Measurements from ENCODE around the gene ZNF799. TPM values are rescaled to one million over a fixed set of nuclear protein-coding genes. Genes with fewer than 3 reads are reported as not detected.
"Not testable (repeated sequence)": the region's sequence is repeated elsewhere in the genome, so short reads cannot be mapped to it uniquely, and the experiment has no call there.

ZNF799 gene
- total RNA-seq, 1 donor from 2014 or later: 4.6 TPM

GRCh38 chr19:12380444-12380737 lies 20.7 kb downstream of the ZNF799 start:
- no peak for DNase-seq (ENCODE audit: low read depth, low spot score)
- H3K4me3 Mint-ChIP-seq: no peak overlapping the region
- H3K9me3 Mint-ChIP-seq: peaks cover 31% of the 10 kb centered on the region
- H3K27ac Mint-ChIP-seq (ENCODE audit: unreplicated experiment): no peak overlapping the region
- peaks cover 46% of the 10 kb centered on the region for H3K36me3 Mint-ChIP-seq (ENCODE audit: low read depth)
- H3K27me3 Mint-ChIP-seq (ENCODE audit: low read depth): no peaks in the 10 kb centered on the region
- no peaks in the 10 kb centered on the region for H3K4me1 Mint-ChIP-seq
- TF ChIP-seq, protein P1, sequence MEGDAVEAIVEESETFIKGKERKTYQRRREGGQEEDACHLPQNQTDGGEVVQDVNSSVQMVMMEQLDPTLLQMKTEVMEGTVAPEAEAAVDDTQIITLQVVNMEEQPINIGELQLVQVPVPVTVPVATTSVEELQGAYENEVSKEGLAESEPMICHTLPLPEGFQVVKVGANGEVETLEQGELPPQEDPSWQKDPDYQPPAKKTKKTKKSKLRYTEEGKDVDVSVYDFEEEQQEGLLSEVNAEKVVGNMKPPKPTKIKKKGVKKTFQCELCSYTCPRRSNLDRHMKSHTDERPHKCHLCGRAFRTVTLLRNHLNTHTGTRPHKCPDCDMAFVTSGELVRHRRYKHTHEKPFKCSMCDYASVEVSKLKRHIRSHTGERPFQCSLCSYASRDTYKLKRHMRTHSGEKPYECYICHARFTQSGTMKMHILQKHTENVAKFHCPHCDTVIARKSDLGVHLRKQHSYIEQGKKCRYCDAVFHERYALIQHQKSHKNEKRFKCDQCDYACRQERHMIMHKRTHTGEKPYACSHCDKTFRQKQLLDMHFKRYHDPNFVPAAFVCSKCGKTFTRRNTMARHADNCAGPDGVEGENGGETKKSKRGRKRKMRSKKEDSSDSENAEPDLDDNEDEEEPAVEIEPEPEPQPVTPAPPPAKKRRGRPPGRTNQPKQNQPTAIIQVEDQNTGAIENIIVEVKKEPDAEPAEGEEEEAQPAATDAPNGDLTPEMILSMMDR (conservative IDR thresholded peaks at IDR 0.05): no peak

- Mint-ChIP-seq H3K27ac (ENCODE audit: unreplicated experiment) (no peak overlapping the region), H3K27me3 (ENCODE audit: low read depth) (no peaks in the 10 kb centered on the region), H3K36me3 (ENCODE audit: low read depth) (peaks cover 45% of the 10 kb centered on the region), H3K4me1 (no peaks in the 10 kb centered on the region), H3K9me3 (peaks cover 33% of the 10 kb centered on the region), H3K4me3 (no peak overlapping the region)
- DNase-seq (ENCODE audit: low read depth, low spot score): no peak
- TF ChIP-seq, protein P1 (conservative IDR thresholded peaks at IDR 0.05): no peak
Observed at GRCh38 chr19:12379732-12380443, 21.2 kb downstream of the ZNF799 start.

DNA sequence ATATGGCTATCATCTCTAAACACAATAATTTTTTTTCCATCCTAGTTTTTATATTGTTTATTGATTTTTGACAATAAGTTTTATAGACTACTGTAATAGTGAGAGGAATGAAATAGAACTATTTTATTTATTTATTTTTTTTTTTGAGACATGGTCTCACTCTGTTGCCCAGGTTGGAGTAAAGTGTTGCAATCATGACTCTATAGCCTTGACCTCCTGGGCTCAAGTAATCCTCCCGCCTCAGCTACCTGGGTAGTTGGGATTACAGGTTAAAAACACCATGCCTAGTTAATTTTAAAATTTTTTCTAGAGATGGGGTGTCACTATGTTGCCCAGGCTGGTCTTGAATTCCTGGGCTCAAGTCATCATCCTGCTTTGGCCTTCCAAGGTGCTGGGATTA lies 27.0 kb downstream of the ZNF799 start:
- H3K36me3 Mint-ChIP-seq (ENCODE audit: low read depth): peaks cover 18% of the 10 kb centered on the region
- H3K9me3 Mint-ChIP-seq: peaks cover 25% of the 10 kb centered on the region
- TF ChIP-seq, protein P1 (conservative IDR thresholded peaks at IDR 0.05): no peak
- no peaks in the 10 kb centered on the region for H3K4me1 Mint-ChIP-seq
- no peaks in the 10 kb centered on the region for H3K27me3 Mint-ChIP-seq (ENCODE audit: low read depth)
- no peak overlapping the region for H3K27ac Mint-ChIP-seq (ENCODE audit: unreplicated experiment)
- no peak overlapping the region for H3K4me3 Mint-ChIP-seq
- no peak for DNase-seq (ENCODE audit: low read depth, low spot score)

GRCh38 chr19:12365236-12366162 lies 35.6 kb downstream of the ZNF799 start, which contains the start of gene ZNF442:
ZNF442 (minus strand) TSS chr19:12365683; CDS start chr19:12363631, 2,052 bp downstream.
- no peaks in the 10 kb centered on the region for H3K27me3 Mint-ChIP-seq (ENCODE audit: low read depth)
- peaks cover 26% of the 10 kb centered on the region for H3K4me1 Mint-ChIP-seq
- peak within 1 kb of the TSS; percentile 99 for H3K4me3 Mint-ChIP-seq
- peaks cover 12% of the 10 kb centered on the region for H3K9me3 Mint-ChIP-seq
- TF ChIP-seq, protein P1 (conservative IDR thresholded peaks at IDR 0.05): peak; percentile 62
- DNase-seq (ENCODE audit: low read depth, low spot score): peak; percentile 93
- H3K36me3 Mint-ChIP-seq (ENCODE audit: low read depth): peaks cover 24% of the 10 kb centered on the region
- peak within 1 kb of the TSS; percentile 98 for H3K27ac Mint-ChIP-seq (ENCODE audit: unreplicated experiment)

DNA sequence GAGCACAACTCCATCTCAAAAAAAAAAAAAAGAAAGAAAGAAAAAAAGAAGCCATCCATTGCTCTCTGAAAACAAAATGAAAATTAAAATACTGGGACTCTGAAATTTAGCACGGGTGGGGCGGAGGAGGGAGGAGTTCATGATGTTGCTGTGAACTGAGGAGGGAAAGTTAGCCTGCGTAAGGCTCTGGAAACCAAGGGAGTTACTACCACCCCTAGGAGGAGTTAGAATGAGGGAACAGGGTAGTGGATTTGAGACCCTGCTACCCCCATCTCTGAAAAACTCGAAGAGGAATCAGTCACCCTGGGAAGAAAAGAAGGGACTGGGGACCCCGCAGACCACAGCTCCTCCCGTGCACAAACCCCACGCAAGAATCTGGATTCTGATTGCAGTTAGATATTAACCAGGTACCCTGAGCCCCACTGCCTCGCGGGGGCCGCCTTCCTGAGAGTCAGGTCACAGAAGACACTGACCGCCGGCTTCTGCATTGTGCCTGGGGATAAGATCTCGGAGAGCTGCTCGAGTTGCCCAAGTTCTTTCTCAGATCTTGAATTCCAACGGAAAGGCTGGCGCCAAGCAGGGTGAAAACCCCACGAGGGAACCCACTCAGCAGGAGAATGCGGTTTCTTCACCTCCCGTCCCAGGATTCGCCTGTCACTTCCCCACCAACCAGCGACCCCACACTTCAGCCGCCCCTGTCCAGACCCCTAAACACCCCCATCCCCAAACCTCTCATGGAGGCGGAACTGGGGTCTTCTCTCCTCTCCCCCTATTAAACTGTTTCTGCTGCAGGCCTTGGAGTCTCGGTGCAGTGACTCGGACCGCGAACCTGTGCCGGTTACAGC lies 36.5 kb downstream of the ZNF799 start:
- DNase-seq (ENCODE audit: low read depth, low spot score): peak; percentile 20
- Mint-ChIP-seq H3K27me3 (ENCODE audit: low read depth) (no peaks in the 10 kb centered on the region), H3K27ac (ENCODE audit: unreplicated experiment) (peak overlapping the region; percentile 88), H3K36me3 (ENCODE audit: low read depth) (peaks cover 28% of the 10 kb centered on the region), H3K4me1 (peaks cover 26% of the 10 kb centered on the region), H3K4me3 (peak overlapping the region; percentile 99), H3K9me3 (peaks cover 12% of the 10 kb centered on the region)
- TF ChIP-seq, protein P1 (conservative IDR thresholded peaks at IDR 0.05): no peak

DNA sequence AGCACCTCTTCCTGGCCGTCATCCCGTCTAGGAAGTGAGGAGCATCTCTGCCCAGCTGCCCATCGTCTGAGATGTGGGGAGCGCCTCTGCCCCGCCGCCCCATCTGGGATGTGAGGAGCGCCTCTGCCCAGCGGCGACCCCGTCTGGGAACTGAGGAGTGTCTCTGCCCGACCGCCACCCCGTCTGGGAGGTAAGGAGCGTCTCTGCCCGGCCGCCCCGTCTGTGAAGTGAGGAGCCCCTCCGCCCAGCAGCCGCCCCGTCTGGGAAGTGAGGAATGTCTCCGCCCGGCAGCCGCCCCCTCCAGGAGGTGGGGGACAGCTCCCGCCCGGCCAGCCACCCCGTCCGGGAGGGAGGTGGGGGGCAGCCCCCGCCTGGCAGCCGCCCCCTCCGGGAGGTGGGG lies 38.8 kb downstream of the ZNF799 start:
- not testable (repeated sequence) for DNase-seq (ENCODE audit: low read depth, low spot score); H3K27ac Mint-ChIP-seq (ENCODE audit: unreplicated experiment); H3K4me3 Mint-ChIP-seq; H3K27me3 Mint-ChIP-seq (ENCODE audit: low read depth)
- Mint-ChIP-seq H3K9me3 (peaks cover 22% of the 10 kb centered on the region), H3K4me1 (peaks cover 26% of the 10 kb centered on the region), H3K36me3 (ENCODE audit: low read depth) (peaks cover 38% of the 10 kb centered on the region)
